GM19468 (cell line): ENCODE data around the gene ANKS1A.

Source experiments
- ATAC-seq: cut with Tn5 transposase; IDR thresholded peaks from one replicate; pipeline ENCODE4 v1.9.1; 2021; ENCODE audit warnings: mild to moderate bottlenecking, moderate library complexity, moderate number of reproducible peaks; ENCODE audit not compliant: unreplicated experiment; ENCODE audit errors: extremely low read depth

Gene ANKS1A

DNA sequence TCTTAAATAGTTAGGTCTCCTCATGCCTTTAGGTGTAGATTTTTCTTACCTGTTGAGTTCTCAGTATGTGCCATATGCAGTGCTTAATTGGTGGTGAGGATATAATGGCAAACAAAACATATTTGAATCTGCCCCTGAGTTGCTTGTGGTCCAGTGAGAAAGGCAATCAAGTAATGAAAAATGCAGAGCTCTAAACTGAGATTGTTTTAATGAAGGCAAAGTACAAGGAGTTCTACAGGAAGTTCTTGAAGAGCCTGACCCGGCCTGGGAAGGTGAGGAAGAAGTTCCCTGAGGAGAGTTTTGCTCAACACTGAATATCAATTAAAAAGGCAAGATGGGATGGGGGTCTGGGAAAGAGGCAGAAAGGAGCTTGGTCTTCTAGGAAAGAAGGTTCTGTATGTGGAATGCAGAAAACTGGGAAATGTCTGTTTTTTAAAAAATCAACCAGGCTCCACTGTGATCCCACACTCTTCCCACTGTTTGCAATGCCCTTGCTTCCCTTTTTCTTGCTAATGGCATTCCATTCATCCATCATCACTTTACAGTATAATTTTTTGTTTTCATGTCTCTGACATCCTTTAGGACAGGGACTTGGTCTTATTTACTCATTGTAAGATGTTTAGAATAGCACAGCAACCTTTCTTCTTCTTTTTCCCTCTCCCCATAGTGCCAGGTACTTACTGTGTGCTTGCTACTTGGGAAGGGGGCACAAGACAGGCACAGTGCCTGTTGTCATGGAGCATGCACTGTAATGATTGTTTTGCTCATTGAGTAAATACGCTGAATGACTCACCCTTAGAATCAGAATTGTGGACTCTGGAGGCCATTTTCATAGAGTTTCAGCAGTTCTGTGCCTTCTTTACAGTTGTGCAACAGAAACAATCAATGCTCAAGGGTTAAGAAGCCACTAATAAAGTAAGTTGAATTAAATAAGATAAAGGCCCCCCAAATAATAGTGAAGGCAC, 64.3 kb downstream of the ANKS1A start:
- no peak for ATAC-seq

DNA sequence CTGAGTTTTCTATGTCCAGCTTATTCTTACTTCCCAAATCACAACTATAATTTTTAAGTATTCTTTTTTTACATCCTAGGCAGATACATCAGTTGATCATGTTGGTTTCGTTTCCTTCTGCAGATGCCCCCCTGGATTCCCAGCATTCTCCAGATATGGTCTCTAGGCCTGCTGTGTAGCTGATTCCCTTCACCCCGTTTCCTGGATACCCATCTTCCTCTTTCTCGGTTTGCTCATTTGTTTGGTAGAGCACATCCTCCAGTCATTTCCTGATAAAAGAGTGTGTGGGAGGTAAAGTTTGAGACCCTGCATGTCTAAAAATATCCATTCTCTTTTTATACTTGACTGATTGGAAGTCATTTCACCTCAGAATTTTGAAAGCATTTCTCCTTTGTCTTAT, 66.4 kb downstream of the ANKS1A start:
- no peak for ATAC-seq

DNA sequence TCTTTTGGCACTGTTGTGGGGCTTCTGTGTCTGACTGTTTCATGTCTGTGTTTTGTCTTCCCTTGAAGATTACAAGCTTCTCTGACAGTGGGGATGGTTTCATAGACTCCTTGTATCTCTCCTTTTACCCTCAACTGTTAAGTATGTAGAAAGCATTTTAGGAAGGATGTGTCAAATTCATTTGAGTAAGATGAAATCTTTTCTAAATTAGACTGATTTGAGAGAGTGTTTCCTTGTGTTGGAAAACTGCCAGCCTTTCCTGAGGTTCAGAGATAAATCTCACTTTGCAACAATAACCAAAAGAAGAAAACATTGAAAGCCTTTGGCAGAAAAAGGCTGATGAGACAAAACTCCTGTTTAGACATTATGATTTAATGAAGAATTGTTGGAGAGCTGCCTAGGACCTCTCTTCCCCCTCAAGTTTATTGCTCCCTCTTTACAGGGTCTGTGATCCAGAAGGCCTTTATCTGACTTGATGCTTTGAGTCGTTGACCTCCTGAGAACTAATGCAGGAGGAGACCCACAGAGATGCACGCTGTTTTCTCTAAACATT, 68.3 kb downstream of the ANKS1A start:
- ATAC-seq, result no peak

DNA sequence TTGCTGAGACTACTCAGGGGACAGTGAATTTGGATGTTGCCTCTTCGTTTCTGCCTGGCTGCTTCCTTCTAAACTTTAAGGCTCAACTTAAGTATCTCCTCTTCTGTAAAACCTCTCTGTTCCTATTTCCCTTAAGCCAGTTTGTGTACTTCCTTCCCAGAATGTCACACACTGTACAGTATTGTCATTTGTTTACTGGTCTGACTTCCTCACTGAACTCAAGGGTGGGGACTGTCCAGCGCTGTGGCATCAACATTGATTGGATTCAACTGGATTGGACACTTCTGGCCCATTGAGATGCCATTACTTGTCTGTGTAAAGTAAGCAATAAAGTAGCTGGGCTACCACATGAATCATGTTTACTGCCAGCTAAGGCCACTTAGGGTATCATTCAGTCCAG, 69.7 kb downstream of the ANKS1A start:
- ATAC-seq, result no peak

DNA sequence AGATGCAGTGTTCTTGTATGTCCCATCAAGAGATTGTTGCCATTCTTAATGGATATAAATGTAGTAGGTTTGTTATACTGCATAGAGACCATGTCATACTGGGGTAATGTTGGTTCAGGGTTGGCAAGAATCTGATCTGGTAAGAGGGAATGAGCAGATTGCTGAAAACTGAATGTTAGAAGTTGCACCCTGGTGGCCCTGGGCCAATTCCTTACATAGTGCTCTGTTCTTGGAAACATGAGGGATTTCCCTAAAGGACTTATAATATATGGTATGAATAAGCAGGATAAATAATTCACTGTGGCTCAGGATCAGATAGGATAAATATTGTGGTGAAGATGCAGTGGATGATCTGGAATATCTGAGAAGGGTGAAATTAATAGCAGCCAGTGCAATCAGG, 70.2 kb downstream of the ANKS1A start:
- ATAC-seq, result no peak

DNA sequence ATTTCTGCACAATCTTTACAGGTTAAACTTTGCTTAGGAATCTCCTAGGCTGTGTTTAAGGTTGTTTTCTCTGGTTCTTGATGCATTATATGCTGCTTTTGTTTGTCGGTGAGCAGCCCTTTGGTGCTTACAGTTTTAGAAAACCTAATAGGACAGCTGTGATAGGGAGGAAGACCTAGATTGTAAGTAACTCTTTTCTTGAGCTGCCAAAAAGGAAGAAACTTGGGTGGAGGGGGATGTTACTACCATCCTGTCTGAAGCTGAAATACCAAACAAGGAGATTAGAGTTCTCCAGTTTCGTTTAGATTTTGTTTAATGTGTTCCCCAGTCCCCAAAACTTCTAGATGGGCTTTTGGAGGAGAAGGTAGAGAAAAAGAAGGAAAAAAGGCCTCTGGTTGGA, 72.0 kb downstream of the ANKS1A start:
- no peak for ATAC-seq

DNA sequence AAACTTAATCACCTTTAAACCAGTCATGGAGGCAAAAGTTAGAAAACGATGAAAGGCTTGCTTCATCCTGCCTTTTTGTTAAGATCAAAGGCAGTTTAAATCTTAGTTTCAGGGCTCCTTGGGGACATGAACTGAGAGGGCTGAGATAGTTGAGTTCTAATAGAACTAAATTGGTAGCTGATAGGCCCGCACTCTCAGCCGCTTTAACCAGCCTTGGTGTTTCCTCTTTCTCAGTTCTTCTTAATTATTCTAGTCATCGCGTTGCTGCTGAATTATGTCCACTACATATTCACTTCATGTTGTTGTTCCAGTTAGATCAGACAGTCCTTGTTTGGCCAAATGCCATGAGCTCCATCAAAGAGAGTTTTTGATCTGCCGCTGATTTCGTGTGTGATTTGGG, 72.5 kb downstream of the ANKS1A start:
- no peak for ATAC-seq

DNA sequence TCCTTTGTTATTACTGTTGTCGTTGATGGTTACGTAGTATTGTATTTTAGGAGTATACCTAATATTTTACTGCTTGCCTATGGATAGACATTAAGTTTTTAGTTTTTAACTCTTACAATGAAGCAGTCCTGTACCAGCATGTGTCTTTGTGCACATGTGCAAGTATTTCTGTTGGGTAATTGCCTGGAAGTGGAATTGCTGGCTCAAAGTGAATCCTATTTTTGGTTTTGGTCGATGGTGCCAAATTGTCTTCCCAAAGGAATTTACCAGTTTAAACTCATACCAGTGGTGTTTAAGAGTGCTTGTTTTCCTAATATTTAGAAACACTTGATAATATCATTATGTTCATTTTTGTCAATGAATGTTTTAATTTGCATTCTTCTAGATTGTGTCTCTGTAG, 75.5 kb downstream of the ANKS1A start:
- no peak for ATAC-seq

DNA sequence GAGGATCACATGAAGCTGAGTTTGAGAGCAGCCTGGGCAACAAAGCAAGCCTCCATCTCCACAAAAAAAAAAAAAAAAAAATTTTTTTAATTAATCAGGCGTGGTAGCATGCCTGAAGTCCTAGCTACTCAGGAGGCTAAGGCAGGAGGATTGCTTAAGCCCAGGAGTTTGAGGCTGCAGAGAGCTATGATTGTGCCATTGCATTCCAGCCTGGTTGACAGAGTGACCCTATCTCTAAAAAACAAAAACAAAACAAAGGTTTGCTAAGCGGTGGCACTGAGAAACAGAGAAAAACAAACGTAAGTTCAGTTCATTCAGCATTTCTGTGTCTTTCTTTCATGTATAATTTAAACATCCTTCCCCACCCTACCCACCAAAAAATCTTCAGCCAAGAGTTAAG, 78.4 kb downstream of the ANKS1A start:
- ATAC-seq, result no peak

DNA sequence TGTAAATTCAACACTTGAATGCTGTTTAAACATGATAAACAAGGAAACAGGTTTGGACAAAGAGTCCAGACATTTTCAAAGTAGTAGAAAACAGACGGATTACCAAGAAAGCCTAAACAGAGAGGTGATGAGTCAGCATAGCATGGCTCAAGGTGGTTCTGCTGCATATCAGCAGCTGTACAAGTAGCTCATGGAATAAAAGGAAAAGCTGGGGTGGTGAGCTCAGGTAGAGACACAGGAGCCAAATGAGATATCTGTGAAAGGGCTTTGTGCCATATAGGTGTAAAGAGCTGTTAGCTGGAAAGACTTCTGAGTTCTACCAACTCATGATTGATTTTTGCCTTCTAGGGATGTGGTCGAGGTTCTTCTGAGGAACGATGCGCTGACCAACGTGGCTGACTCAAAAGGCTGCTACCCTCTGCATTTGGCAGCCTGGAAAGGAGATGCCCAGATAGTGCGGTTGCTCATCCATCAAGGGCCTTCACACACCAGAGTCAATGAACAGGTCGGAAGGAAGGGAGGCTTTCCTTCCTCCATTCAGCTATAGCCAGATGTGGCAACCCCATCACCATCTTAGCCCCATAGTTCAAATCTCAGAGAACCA, 80.7 kb downstream of the ANKS1A start:
- no peak for ATAC-seq

DNA sequence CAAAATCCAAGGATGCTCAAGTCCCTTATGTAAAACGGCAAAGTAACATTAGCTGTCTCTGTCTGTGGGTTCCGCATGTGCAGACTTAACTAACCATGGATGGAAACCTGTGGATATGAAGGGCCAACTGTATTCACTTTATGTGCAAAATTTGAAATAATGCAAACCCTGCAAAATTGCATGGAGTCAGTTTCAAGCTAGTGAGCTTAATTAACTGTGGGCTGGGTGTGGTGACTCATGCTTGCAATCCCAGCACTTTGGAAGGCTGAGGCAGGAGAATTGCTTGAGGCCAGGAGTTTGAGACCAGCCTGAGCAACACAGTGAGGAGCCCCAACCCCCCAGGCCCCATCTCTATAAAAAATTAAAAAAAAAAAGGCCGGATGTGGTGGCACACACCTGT, 81.4 kb downstream of the ANKS1A start:
- ATAC-seq, result no peak

DNA sequence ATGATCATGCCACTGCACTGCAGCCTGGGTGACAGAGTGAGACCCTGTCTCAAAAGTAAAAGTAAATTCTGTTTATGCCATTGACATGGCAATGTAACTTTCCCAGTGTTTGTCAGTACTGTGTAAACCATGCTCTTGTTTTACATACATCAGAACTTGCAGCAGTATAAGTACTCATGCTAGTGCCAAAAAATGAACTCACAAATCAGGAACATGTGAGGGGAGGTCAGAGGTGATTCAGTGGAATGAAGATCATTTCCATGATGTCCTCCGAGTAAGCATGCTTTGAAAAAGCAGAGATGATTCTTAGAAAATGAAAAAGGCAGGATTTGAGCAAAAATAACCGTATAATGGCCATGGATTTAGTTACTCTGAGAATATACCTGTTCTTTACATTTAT, 81.9 kb downstream of the ANKS1A start:
- no peak for ATAC-seq

DNA sequence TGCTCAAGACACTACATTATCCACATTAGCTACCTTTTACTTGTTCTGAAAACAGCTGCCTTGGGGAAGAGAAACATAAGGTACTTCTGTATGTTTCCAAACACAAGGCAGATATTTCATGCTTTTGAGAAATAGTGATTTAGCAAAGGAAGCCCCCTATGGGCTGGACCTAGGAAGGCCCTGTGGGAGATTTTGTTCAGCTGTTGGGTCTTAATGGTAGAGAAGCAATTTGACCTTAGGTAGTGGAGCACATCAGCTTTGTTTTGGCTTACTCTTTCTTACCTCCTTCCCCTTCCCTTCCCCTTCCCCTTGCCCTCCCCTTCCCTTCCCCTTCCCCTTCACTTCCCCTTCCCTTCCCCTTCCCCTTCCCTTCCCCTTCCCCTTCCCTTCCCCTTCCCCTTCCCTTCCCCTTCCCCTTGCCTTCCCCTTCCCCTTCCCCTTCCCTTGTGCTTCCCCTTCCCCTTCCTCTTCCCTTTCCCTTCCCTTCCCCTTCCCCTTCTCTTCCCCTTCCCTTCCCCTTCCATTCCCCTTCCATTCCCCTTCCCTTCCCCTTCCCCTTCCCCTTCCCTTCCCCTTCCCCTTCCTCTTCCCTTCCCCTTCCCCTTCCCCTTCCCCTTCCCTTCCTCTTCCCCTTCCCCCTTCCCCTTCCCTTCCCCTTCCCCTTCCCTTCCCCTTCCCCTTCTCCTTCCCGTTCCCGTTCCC, 84.6 kb downstream of the ANKS1A start:
- no peak for ATAC-seq

DNA sequence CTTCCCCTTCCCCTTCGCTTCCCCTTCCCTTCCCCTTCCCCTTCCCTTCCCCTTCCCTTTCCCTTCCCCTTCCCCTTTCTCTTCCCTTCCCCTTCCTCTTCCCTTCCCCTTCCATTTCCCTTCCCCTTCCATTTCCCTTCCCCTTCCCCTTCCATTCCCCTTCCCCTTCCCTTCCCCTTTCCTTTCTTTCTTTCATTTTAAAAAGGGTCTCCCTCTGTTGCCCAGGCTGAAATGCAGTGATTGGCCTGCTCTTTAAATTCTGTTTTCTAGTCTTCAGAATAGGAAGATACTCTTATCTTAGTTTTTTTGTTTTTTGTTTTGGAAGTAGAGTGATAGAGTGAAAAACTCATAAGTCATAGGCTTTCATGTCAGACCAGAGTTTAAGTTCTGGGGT, 85.2 kb downstream of the ANKS1A start:
- no peak for ATAC-seq

DNA sequence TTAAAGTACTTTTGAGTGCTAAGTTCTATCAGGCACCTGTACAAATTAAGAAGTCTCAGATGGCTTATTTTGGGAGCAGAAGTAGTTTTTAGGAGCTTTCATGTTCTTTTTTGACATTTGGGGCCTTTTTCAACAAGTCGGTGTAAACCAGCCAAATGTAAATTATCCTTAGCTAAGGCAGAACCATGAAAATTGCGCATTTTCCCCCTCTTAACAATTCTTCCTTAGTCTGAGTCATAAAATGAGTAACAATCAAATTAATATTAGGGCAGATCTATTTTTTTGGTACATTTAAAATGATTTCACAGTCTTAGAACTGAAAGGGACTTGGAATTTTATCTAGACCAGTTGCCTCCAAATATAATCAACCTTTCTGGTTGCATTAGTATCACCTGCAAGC, 87.2 kb downstream of the ANKS1A start:
- ATAC-seq, result no peak

DNA sequence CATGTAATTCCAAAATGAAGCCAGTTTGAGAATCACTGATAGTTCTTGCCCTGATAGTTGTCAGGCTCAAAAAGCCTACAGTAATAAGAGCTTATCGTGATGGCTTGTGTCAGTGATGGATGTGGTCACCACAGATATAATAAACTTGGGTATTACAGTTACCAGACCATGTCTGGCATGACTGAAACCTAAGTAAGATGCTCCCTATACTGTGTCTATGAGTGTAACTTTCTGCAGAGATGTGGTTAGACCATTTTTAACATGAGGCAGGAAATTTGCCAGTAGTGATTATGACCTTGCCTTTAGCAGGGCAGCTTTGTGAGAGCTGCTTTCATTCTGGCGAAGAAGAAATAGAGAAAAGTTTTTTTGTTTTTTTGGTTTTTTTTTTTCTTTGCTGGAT, 90.2 kb downstream of the ANKS1A start:
- no peak for ATAC-seq

DNA sequence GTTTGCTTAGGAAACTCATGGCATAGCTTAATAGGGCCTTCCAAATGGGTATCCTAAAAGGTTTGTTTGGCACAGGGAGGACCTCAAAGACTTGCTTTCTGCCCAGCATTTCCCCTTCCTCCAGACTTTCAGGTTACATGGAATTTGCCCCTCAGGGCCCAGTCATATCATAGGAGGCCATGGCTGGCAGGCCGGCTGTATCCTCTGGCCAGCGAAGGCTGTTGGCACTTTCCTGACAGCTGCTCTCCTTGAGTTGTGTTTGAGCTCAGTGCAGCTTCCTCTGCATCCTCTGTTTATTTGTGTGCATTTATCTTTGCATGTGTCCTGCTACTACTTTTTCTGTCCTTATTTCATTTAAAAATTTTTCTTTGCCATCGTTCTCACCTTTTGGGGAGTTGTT, 90.9 kb downstream of the ANKS1A start:
- no peak for ATAC-seq

DNA sequence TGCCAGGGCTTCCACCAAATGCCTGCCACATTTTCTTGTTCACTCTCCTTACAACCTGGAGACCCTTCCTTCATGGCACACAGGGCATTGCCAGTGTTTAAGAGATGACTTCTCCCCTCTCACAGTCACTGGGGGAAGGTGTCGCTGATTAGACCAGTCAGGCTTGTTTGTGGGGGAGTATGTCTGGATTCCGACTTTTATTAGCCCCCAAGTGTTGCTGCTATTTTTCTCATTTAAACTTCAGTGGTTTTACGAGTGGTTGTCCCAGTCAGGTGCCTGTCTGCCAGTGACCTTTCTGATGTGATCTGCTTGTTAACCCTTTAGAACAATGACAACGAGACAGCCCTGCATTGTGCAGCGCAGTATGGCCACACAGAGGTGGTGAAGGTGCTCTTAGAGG, 92.3 kb downstream of the ANKS1A start:
- no peak for ATAC-seq

DNA sequence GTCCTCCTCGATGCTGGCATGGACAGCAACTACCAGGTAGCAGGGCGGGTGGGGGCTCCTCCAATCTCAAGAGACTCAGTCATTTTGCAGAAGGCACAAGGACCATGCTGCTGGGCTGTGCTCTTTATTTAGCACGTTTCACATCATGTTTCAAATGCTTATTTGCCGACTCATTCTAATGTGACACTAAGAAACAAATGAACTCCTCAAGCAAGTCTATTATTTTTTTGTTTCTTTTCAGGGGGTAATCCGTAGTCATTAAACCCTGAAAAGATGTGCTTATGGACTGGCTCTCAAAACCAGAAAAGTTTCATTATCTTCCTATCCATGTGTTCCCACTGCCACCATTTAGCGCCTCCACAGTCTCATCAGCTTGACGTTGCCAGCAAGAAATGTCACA, 92.9 kb downstream of the ANKS1A start:
- ATAC-seq, result no peak

DNA sequence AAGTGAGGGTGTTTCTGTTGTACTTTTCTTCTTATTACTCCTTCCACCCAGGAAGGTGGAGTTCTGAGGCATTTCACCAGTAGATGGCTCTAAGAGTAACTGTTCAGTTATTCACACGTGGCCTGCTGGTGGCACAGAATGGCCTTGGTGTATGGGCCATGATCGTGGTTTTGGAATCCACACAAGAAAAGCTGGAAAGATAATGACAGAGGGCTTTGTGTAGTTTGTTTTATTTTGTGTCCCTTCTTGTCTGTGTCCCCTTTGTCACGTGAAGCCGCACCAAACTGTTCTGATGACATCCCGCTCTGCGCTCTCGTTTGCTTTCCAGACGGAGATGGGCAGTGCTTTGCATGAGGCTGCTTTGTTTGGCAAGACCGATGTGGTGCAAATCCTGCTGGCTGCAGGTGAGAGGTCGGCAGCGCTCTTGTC, 93.4 kb downstream of the ANKS1A start:
- no peak for ATAC-seq

DNA sequence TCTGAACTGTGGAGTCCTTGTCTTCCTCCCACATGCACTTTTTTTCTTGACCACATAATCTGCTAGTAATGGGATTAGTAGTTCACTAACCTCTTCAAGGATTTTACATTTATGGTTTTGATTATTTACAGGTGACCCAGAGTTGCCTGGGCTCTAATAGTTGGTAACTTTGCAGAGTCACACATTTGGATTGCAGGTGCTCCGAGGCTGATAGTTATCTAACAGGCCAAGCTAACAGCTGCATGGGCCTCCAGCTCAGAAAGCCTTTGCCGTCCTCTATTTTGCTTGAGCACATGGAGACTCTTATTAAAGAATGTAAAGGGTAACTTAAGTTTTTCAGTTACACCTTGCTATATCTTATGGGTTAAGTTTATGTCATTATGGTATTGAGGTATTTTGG, 95.4 kb downstream of the ANKS1A start:
- no peak for ATAC-seq
